HCT116 (cell line): ENCODE measurements around the gene SEMA5B. TPM values are rescaled to one million over a fixed set of nuclear protein-coding genes. Genes with fewer than 3 reads are reported as not detected.

Experiments used
- ATAC-seq: fragments of 200-7000 bp; cut with Tn5 transposase; 2 replicates; pipeline ENCODE4 v1.9.1; 2020; ENCODE audit warnings: mild to moderate bottlenecking, moderate library complexity
- BruUV-seq: library from RNA; stranded (reverse); fragments of 400-500 nt; replicated peaks from 2 replicates; lab custom pipeline; 2021; lab: Mats Ljungman, UMichigan
- CTCF ChIA-PET: fragments of 300-600 bp; sonication (Branson Sonifier 250); formaldehyde crosslinking; loops from one replicate; lab custom pipeline; 2021; ENCODE audit warnings: antibody characterized with exemption; lab: Charles Lee
- POLR2A ChIA-PET: fragments of 300-600, 350-600 bp; sonication (Branson Sonifier 250); formaldehyde crosslinking; loops from one replicate; lab custom pipeline; 2021; ENCODE audit warnings: antibody characterized with exemption; lab: Charles Lee
- RAD21 ChIA-PET, 2 experiments: fragments of 300-600 bp; sonication (Branson Sonifier 250); formaldehyde crosslinking; loops; one replicate each; lab custom pipeline; 2023; ENCODE audit warnings: low total read pairs in 2 of 2; ENCODE audit not compliant: uncharacterized antibody in 2 of 2, unreplicated experiment in 2 of 2, low non-redundant PET in 1 of 2; lab: Charles Lee
- DNase-seq: peaks from one replicate; pipeline ENCODE4 v3.0.0-alpha.2; 2010; ENCODE audit warnings: low read depth, low spot score
- H2AFZ ChIP-seq: fragments of 200-600 bp; shearing (Covaris generic), sonication (generic); 2 replicates; pipeline ENCODE4 v1.6.1; 2017; ENCODE audit warnings: low read depth, mixed run types, mixed read lengths, antibody characterized with exemption, low read length; ENCODE audit not compliant: poor library complexity, severe bottlenecking
- H3K27ac ChIP-seq: 2 replicates; pipeline ENCODE4 v1.5.1; 2012; ENCODE audit warnings: low read depth, low read length
- H3K27me3 ChIP-seq: fragments of 200-600 bp; sonication (generic); 2 replicates; pipeline ENCODE4 v1.6.1; 2016; ENCODE audit warnings: mixed run types, low read length, mixed read lengths; ENCODE audit not compliant: insufficient read depth
- H3K36me3 ChIP-seq, 2 experiments: fragments of 200-500 bp in 1 of 2; fragments of 200-600 bp in 1 of 2; sonication (Bioruptor generic) in 1 of 2; sonication (generic) in 1 of 2; 2 replicates each; pipeline versions ENCODE4 v1.5.1 to v1.6.1; 2014 to 2016; ENCODE audit warnings: low read length in 2 of 2, inconsistent platforms in 1 of 2, mixed read lengths in 1 of 2, mixed run types in 1 of 2; ENCODE audit not compliant: insufficient read depth in 2 of 2, control insufficient read depth in 1 of 2
- H3K4me1 ChIP-seq, 2 experiments: fragments of 200-600 bp in 1 of 2; sonication (generic) in 1 of 2; 2 replicates each; pipeline versions ENCODE4 v1.5.1 to v1.6.1; 2012 to 2017; ENCODE audit warnings: low read length in 2 of 2, inconsistent platforms in 1 of 2, mild to moderate bottlenecking in 1 of 2, mixed read lengths in 1 of 2, mixed run types in 1 of 2, moderate library complexity in 1 of 2; ENCODE audit not compliant: insufficient read depth in 2 of 2, control insufficient read depth in 1 of 2
- H3K4me2 ChIP-seq: fragments of 200-600 bp; sonication (generic); 2 replicates; pipeline ENCODE4 v1.6.1; 2017; ENCODE audit warnings: mixed run types, low read length, mixed read lengths
- H3K4me3 ChIP-seq, 2 experiments: fragments of 200-600 bp in 1 of 2; sonication (generic) in 1 of 2; replicated peaks in 1 of 2; 2 replicates each; pipeline ENCODE4 v1.5.1; 2011 to 2016; ENCODE audit warnings: low read length in 2 of 2, control low read depth in 1 of 2, low read depth in 1 of 2, mild to moderate bottlenecking in 1 of 2, mixed read lengths in 1 of 2, mixed run types in 1 of 2
- H3K79me2 ChIP-seq: fragments of 200-600 bp; sonication (generic); 2 replicates; pipeline ENCODE4 v1.6.1; 2017; ENCODE audit warnings: mild to moderate bottlenecking, mixed run types, low read length, moderate library complexity, mixed read lengths; ENCODE audit not compliant: insufficient read depth
- H3K9ac ChIP-seq: fragments of 200-600 bp; sonication (generic); 2 replicates; pipeline ENCODE4 v1.6.1; 2016; ENCODE audit warnings: low read length, mixed read lengths
- H3K9me2 ChIP-seq: fragments of 200-600 bp; sonication (generic), shearing (Covaris generic); 2 replicates; pipeline ENCODE4 v1.6.1; 2017; ENCODE audit warnings: mixed run types, mild to moderate bottlenecking, moderate library complexity; ENCODE audit not compliant: insufficient read depth
- H3K9me3 ChIP-seq, 2 experiments: fragments of 200-500 bp in 1 of 2; fragments of 200-600 bp in 1 of 2; sonication (Bioruptor generic) in 1 of 2; sonication (generic) in 1 of 2; 2 replicates each; pipeline ENCODE4 v1.6.1; 2014 to 2017; ENCODE audit warnings: low read length in 2 of 2, mixed read lengths in 2 of 2, inconsistent platforms in 1 of 2, low read depth in 1 of 2, mild to moderate bottlenecking in 1 of 2, mixed run types in 1 of 2, moderate library complexity in 1 of 2; ENCODE audit not compliant: control insufficient read depth in 1 of 2, insufficient read depth in 1 of 2
- H4K20me1 ChIP-seq: fragments of 200-600 bp; sonication (generic), shearing (Covaris generic); 2 replicates; pipeline ENCODE4 v1.6.1; 2017; ENCODE audit warnings: mixed run types, mild to moderate bottlenecking, moderate library complexity; ENCODE audit not compliant: insufficient read depth
- ATF3 ChIP-seq: IDR thresholded peaks from 2 replicates; pipeline ENCODE4 v1.6.1; 2012
- CBX3 ChIP-seq: IDR thresholded peaks from 2 replicates; pipeline ENCODE4 v1.6.1; 2012; ENCODE audit warnings: low read depth
- ELF1 ChIP-seq: IDR thresholded peaks from 2 replicates; pipeline ENCODE4 v1.6.1; 2012; ENCODE audit warnings: low read depth, borderline replicate concordance
- EZH2 ChIP-seq: fragments of 200-600 bp; sonication (generic); IDR thresholded peaks from 2 replicates; pipeline ENCODE4 v1.6.1; 2017; ENCODE audit warnings: antibody characterized with exemption, mixed run types
- EZH2phosphoT487 ChIP-seq: fragments of 200-600 bp; IDR thresholded peaks from 2 replicates; pipeline ENCODE4 v1.6.1; 2018; ENCODE audit warnings: antibody characterized with exemption, borderline replicate concordance
- JUND ChIP-seq: IDR thresholded peaks from 2 replicates; pipeline ENCODE4 v1.6.1; 2012
- POLR2AphosphoS5 ChIP-seq: IDR thresholded peaks from 2 replicates; pipeline ENCODE4 v1.6.1; 2011; ENCODE audit warnings: mild to moderate bottlenecking, low read depth, low read length, moderate library complexity
- REST ChIP-seq: IDR thresholded peaks from 2 replicates; pipeline ENCODE4 v1.6.1; 2012; ENCODE audit warnings: low read depth
- SRF ChIP-seq: IDR thresholded peaks from 2 replicates; pipeline ENCODE4 v1.6.1; 2012; ENCODE audit warnings: low read depth
- TCF7L2 ChIP-seq: IDR thresholded peaks from 2 replicates; pipeline ENCODE4 v1.7.0; 2011; ENCODE audit warnings: borderline replicate concordance, inconsistent platforms; ENCODE audit not compliant: insufficient read depth, insufficient read length; ENCODE audit errors: extremely low read depth
- YY1 ChIP-seq: IDR thresholded peaks from 2 replicates; pipeline ENCODE4 v1.6.1; 2011; ENCODE audit warnings: low read length, low read depth, moderate library complexity, mild to moderate bottlenecking; ENCODE audit not compliant: insufficient replicate concordance; ENCODE audit errors: extremely low read depth
- intact Hi-C: fragments of 100-400 bp; cut with micrococcal nuclease; formaldehyde crosslinking; loops from 2 replicates; pipeline ENCODE4 v1.10.0; 2022
- total RNA-seq: library from RNA; stranded (reverse); gene quantifications from one replicate; pipeline ENCODE4 v1.2.1, GENCODE V29; 2021; ENCODE audit not compliant: unreplicated experiment
- TF ChIP-seq, protein P1 (sequence below): IDR thresholded peaks from 2 replicates; pipeline ENCODE4 v1.6.1; 2011; ENCODE audit warnings: mild to moderate bottlenecking, low read length, moderate library complexity; ENCODE audit not compliant: insufficient replicate concordance; ENCODE audit errors: extremely low read depth

The SEMA5B gene
- total RNA-seq, 1 experiment from 2014 or later: 0.15 TPM

- H4K20me1 ChIP-seq: no peaks in the 10 kb centered on the region
- no peaks in the 10 kb centered on the region for H3K9me3 ChIP-seq
- H3K4me1 ChIP-seq: peaks cover 2 to 9% of the 10 kb centered on the region in 2 experiments; a peak in 3 of 4 replicates
- H3K27ac ChIP-seq: no peak overlapping the region
- ChIA-PET RAD21 (no interaction called here), CTCF (no interaction called here), POLR2A (no interaction called here)
- 0 out of 2 replicates have a peak, but pooled peaks cover 4% of the 10 kb centered on the region for H3K27me3 ChIP-seq
- H3K9ac ChIP-seq: no peak overlapping the region
- intact Hi-C loops: no loop called here
- H3K4me3 ChIP-seq: no peak overlapping the region
- DNase-seq (no peak), ATAC-seq (no peak)
- no peak overlapping the region for H2AFZ ChIP-seq
- no peak overlapping the region for H3K4me2 ChIP-seq
- H3K36me3 ChIP-seq: no peaks in the 10 kb centered on the region
- no peaks in the 10 kb centered on the region for H3K9me2 ChIP-seq
- H3K79me2 ChIP-seq: no peaks in the 10 kb centered on the region
- TF ChIP-seq ATF3 (no peak), EZH2 (no peak), YY1 (no peak), TCF7L2 (no peak), POLR2AphosphoS5 (no peak), EZH2phosphoT487 (no peak), CBX3 (no peak), REST (no peak), SRF (no peak), ELF1 (no peak), JUND (no peak)
- TF ChIP-seq, protein P1, sequence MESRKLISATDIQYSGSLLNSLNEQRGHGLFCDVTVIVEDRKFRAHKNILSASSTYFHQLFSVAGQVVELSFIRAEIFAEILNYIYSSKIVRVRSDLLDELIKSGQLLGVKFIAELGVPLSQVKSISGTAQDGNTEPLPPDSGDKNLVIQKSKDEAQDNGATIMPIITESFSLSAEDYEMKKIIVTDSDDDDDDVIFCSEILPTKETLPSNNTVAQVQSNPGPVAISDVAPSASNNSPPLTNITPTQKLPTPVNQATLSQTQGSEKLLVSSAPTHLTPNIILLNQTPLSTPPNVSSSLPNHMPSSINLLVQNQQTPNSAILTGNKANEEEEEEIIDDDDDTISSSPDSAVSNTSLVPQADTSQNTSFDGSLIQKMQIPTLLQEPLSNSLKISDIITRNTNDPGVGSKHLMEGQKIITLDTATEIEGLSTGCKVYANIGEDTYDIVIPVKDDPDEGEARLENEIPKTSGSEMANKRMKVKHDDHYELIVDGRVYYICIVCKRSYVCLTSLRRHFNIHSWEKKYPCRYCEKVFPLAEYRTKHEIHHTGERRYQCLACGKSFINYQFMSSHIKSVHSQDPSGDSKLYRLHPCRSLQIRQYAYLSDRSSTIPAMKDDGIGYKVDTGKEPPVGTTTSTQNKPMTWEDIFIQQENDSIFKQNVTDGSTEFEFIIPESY: no peak
- no TSS peak for BruUV-seq
Observed at GRCh38 chr3:122956693-122957455, 70.7 kb downstream of the SEMA5B start.
